DMS79 treated with DMSO at 0.1 percent for 48 hours (cell line): ENCODE measurements around the gene SLC7A10.
A peak's percentile ranks its signal among the peaks of the same experiment; 100 is the strongest.
"Not testable (repeated sequence)": the region's sequence is repeated elsewhere in the genome, so short reads cannot be mapped to it uniquely, and the experiment has no call there.

Experiments
- DNase-seq: peaks from one replicate; lab custom pipeline; 2025; lab: John Stamatoyannopoulos, UW

Gene SLC7A10

GRCh38 chr19:33175886-33176669, 49.6 kb downstream of the SLC7A10 start:
- peak; percentile 20 for DNase-seq

GRCh38 chr19:33175156-33175782, 50.4 kb downstream of the SLC7A10 start:
- DNase-seq = no peak

- DNase-seq = no peak
These were observed 51.5 kb downstream of the SLC7A10 start for GRCh38 chr19:33174186-33174585.

GRCh38 chr19:33171916-33172359, 53.7 kb downstream of the SLC7A10 start:
- DNase-seq = no peak

GRCh38 chr19:33171222-33171795, 54.3 kb downstream of the SLC7A10 start:
- DNase-seq = no peak

- no peak for DNase-seq
These were observed 57.1 kb downstream of the SLC7A10 start for GRCh38 chr19:33168528-33168927.

- DNase-seq = no peak
These were observed 58.2 kb downstream of the SLC7A10 start for GRCh38 chr19:33167438-33167837.

- DNase-seq = not testable (repeated sequence)
These were observed 59.6 kb downstream of the SLC7A10 start for GRCh38 chr19:33166037-33166436.

- DNase-seq = no peak
These were observed 62.2 kb downstream of the SLC7A10 start for GRCh38 chr19:33163481-33163880.

- no peak for DNase-seq
These were observed 64.4 kb downstream of the SLC7A10 start for GRCh38 chr19:33161201-33161600.

- no peak for DNase-seq
These were observed 65.8 kb downstream of the SLC7A10 start for GRCh38 chr19:33159893-33160292.

GRCh38 chr19:33159149-33159548, 66.5 kb downstream of the SLC7A10 start:
- DNase-seq = no peak
